ENCODE measurements around the gene CMTR1.
A peak's percentile ranks its signal among the peaks of the same experiment; 100 is the strongest.

DNA sequence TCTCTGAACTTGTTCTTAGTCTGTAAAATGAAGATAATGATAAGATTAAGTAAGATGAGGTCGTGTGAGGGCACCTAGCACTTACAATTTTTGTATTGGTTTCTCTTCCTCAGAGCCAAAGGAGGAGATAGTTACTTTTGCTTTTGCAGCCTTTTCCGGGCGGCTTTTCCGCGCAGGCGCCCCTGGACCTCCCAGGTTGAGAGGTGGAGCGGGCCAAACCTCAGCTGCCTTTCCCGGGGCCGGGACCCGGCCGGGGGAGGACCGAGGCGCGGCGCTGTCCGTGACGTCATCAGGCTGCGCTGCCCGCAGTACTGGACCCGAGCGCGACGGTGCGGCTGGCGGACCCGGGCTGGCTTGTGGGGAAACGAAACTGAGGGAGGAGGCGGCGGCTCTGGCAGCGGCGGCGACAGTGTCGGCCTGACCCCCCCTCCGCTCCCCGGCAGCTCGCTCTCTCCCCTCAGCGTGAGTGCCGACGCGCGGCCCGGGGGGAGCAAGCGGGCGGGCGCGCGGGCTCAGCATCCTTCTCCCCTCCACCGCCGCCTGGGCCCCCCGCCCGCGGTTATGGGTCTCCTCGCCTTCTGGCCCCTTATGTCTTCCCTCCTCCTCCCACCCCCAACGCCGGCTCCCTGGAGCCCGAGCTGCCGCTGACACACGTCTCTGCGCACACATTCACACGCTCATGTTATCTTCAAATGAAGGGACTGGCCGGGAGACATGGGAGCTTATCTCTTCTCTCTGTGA lies at the start of gene CMTR1:
- TF ChIP-seq, protein P1, sequence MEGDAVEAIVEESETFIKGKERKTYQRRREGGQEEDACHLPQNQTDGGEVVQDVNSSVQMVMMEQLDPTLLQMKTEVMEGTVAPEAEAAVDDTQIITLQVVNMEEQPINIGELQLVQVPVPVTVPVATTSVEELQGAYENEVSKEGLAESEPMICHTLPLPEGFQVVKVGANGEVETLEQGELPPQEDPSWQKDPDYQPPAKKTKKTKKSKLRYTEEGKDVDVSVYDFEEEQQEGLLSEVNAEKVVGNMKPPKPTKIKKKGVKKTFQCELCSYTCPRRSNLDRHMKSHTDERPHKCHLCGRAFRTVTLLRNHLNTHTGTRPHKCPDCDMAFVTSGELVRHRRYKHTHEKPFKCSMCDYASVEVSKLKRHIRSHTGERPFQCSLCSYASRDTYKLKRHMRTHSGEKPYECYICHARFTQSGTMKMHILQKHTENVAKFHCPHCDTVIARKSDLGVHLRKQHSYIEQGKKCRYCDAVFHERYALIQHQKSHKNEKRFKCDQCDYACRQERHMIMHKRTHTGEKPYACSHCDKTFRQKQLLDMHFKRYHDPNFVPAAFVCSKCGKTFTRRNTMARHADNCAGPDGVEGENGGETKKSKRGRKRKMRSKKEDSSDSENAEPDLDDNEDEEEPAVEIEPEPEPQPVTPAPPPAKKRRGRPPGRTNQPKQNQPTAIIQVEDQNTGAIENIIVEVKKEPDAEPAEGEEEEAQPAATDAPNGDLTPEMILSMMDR (IDR thresholded peaks at IDR 0.05; ENCODE audit: insufficient read depth, low read length) = no peak
- TF ChIP-seq POLR2AphosphoS5 (IDR thresholded peaks at IDR 0.05; ENCODE audit: low read depth) = peak; percentile 82
- no peak for TF ChIP-seq GABPA (IDR thresholded peaks at IDR 0.05; ENCODE audit: low read depth)
